ENCODE measurements around the gene MLLT1. TPM values are rescaled to one million over a fixed set of nuclear protein-coding genes. Genes with fewer than 3 reads are reported as not detected.

MLLT1 gene
- total and polyA plus RNA-seq, 11 donors, result 17.8 to 45.9 (median 34.9) TPM

- Histone ChIP-seq H3K4me3 (no peak overlapping the region), H3K36me3 (no peaks in the 10 kb centered on the region), H3K27me3 (no peaks in the 10 kb centered on the region), H3K27ac (peak overlapping the region in 7 of 12 donors; percentile 24 to 88 (median 32)), H3K9me3 (no peaks in the 10 kb centered on the region), H3K4me1 (peaks cover 30 to 98% (median 76%) of the 10 kb centered on the region in 12 donors)
- WGBS, 4 donors, result 65 to 94% (median 71%) methylated on average over 12 to 39 of the region's 39 CpGs
- TF ChIP-seq CTCF (IDR thresholded peaks at IDR 0.05), result no peak
- no peak for TF ChIP-seq POLR2A (IDR thresholded peaks at IDR 0.05)
- DNase-seq, result peak in 3 of 5 donors; percentile 55 to 73 (median 56)
- intact Hi-C loops (cut with DNase I), result loop anchor here in 4 of 10 donors (2.0 to 5.0 kb wide), 3 partner anchors 36 to 42 kb away; partner anchors contain the start of gene MLLT1 (in 2 of the 4)
- no peak for ATAC-seq
Measured at GRCh38 chr19:6236310-6237291, 43.2 kb downstream of the MLLT1 start.

- no peak overlapping the region for H3K4me3 ChIP-seq
- H3K36me3 ChIP-seq, result peaks cover 0 to 5% (median 1%) of the 10 kb centered on the region in 9 donors
- peaks cover 30 to 87% (median 73%) of the 10 kb centered on the region in 12 donors for H3K4me1 ChIP-seq
- 77 to 87% (median 84%) methylated on average over 18 to 26 of the region's 26 CpGs for WGBS, 4 donors
- peak in 2 of 5 donors; percentile 10 to 26 for DNase-seq
- TF ChIP-seq CTCF (IDR thresholded peaks at IDR 0.05), result no peak
- TF ChIP-seq POLR2A (IDR thresholded peaks at IDR 0.05), result no peak
- H3K27me3 ChIP-seq, result no peaks in the 10 kb centered on the region
- H3K9me3 ChIP-seq, result no peaks in the 10 kb centered on the region
- peak overlapping the region in 9 of 12 donors; percentile 19 to 90 (median 82) for H3K27ac ChIP-seq
- ATAC-seq, result no peak
- intact Hi-C loops (cut with DNase I), result loop anchor here in 3 of 10 donors (5.0 kb wide), 2 partner anchors 37 to 42 kb away; partner anchors contain the start of gene MLLT1 (in 1 of the 3)
Measured at GRCh38 chr19:6235031-6235951, 44.5 kb downstream of the MLLT1 start.

GRCh38 chr19:6234527-6234926, 45.2 kb downstream of the MLLT1 start:
- H3K36me3 ChIP-seq, result peaks cover 3 to 11% (median 8%) of the 10 kb centered on the region in 9 donors

More at GRCh38 chr19:6234527-6234926, 45.2 kb downstream of the MLLT1 start:
- no peak for ATAC-seq
- 52 to 72% (median 63%) methylated on average over 8 of the region's 8 CpGs for WGBS, 4 donors
- Histone ChIP-seq H3K27me3 (no peaks in the 10 kb centered on the region), H3K27ac (peak overlapping the region; percentile 72 to 90 (median 80)), H3K4me3 (no peak overlapping the region), H3K4me1 (peaks cover 30 to 86% (median 67%) of the 10 kb centered on the region in 12 donors), H3K9me3 (no peaks in the 10 kb centered on the region)
- intact Hi-C loops (cut with DNase I), result loop anchor here in 4 of 10 donors (5.0 kb wide), 1 partner anchor 38 kb away; no protein-coding TSS in a partner anchor
- no peak for DNase-seq
- no peak for TF ChIP-seq CTCF (IDR thresholded peaks at IDR 0.05)
- no peak for TF ChIP-seq POLR2A (IDR thresholded peaks at IDR 0.05)

Measured in heart left ventricle (tissue), 16 donors.